ENCODE data around the gene UGT2B10. TPM values are rescaled to one million over a fixed set of nuclear protein-coding genes. Genes with fewer than 3 reads are reported as not detected.
"Not testable (repeated sequence)": the region's sequence is repeated elsewhere in the genome, so short reads cannot be mapped to it uniquely, and the experiment has no call there.

UGT2B10 gene
- total RNA-seq (not detected), polyA plus RNA-seq (not detected)

GRCh38 chr4:68815617-68816409, at the start of gene UGT2B10:
UGT2B10 (plus strand) TSS chr4:68815994; CDS start chr4:68816020, 26 bp downstream.
- CTCF ChIA-PET (ENCODE audit: partially characterized antibody) = not testable (repeated sequence)

GRCh38 chr4:68771836-68772235, 44.0 kb upstream of the UGT2B10 start:
- H3K27me3 Mint-ChIP-seq; DNase-seq; H3K36me3 Mint-ChIP-seq; intact Hi-C loops (cut with micrococcal nuclease); H3K4me3 ChIP-seq (ENCODE audit: low read length in 2 of 2); H3K4me1 ChIP-seq (ENCODE audit: insufficient read depth, low read length); POLR2A ChIA-PET (ENCODE audit: partially characterized antibody); H3K36me3 ChIP-seq (ENCODE audit: insufficient read depth, low read length); H3K27ac ChIP-seq (ENCODE audit: low read depth, low read length); H3K27ac Mint-ChIP-seq; H3K9me3 Mint-ChIP-seq; H3K9me3 ChIP-seq (ENCODE audit: control insufficient read depth in 1 of 2, low read length in 2 of 2); H3K4me1 Mint-ChIP-seq; CTCF ChIA-PET (ENCODE audit: partially characterized antibody); H3K4me3 Mint-ChIP-seq; H3K27me3 ChIP-seq (ENCODE audit: insufficient read depth, low read length): not testable (repeated sequence)

More at GRCh38 chr4:68815617-68816409, at the start of gene UGT2B10:
- H3K4me3 ChIP-seq (ENCODE audit: low read length in 2 of 2); H3K4me3 Mint-ChIP-seq; H3K36me3 Mint-ChIP-seq; intact Hi-C loops (cut with micrococcal nuclease); H3K36me3 ChIP-seq (ENCODE audit: insufficient read depth, low read length); H3K27me3 ChIP-seq (ENCODE audit: insufficient read depth, low read length); H3K4me1 Mint-ChIP-seq; H3K4me1 ChIP-seq (ENCODE audit: insufficient read depth, low read length); POLR2A ChIA-PET (ENCODE audit: partially characterized antibody); DNase-seq; H3K9me3 Mint-ChIP-seq; H3K27ac ChIP-seq (ENCODE audit: low read depth, low read length); H3K9me3 ChIP-seq (ENCODE audit: control insufficient read depth in 1 of 2, low read length in 2 of 2); H3K27ac Mint-ChIP-seq; H3K27me3 Mint-ChIP-seq: not testable (repeated sequence)

GRCh38 chr4:68773699-68774098, 42.1 kb upstream of the UGT2B10 start:
- peaks cover 0 to 6% (median 2%) of the 10 kb centered on the region in 8 donors for H3K9me3 Mint-ChIP-seq
- peaks cover 0 to under 1% of the 10 kb centered on the region in 2 donors for H3K27me3 Mint-ChIP-seq
- POLR2A ChIA-PET (ENCODE audit: partially characterized antibody) = no interaction called here
- Histone ChIP-seq H3K36me3 (ENCODE audit: insufficient read depth, low read length) (no peaks in the 10 kb centered on the region), H3K27ac (ENCODE audit: low read depth, low read length) (no peak overlapping the region), H3K9me3 (ENCODE audit: control insufficient read depth in 1 of 2, low read length in 2 of 2) (no peaks in the 10 kb centered on the region), H3K27me3 (ENCODE audit: insufficient read depth, low read length) (no peaks in the 10 kb centered on the region), H3K4me3 (ENCODE audit: low read length in 2 of 2) (no peak overlapping the region), H3K4me1 (ENCODE audit: insufficient read depth, low read length) (no peaks in the 10 kb centered on the region)
- intact Hi-C loops (cut with micrococcal nuclease) = no loop called here
- no peaks in the 10 kb centered on the region for H3K4me1 Mint-ChIP-seq
- CTCF ChIA-PET (ENCODE audit: partially characterized antibody) = no interaction called here
- H3K27ac Mint-ChIP-seq = no peak overlapping the region
- no peak for DNase-seq
- H3K36me3 Mint-ChIP-seq = no peaks in the 10 kb centered on the region
- no peak overlapping the region for H3K4me3 Mint-ChIP-seq

GRCh38 chr4:68780232-68780631, 35.6 kb upstream of the UGT2B10 start:
- Mint-ChIP-seq H3K4me1 (no peaks in the 10 kb centered on the region), H3K27ac (no peak overlapping the region), H3K4me3 (no peak overlapping the region), H3K9me3 (peaks cover 0 to 40% (median 25%) of the 10 kb centered on the region in 8 donors), H3K27me3 (no peaks in the 10 kb centered on the region), H3K36me3 (no peaks in the 10 kb centered on the region)
- H3K4me1 ChIP-seq (ENCODE audit: insufficient read depth, low read length) = no peaks in the 10 kb centered on the region
- H3K36me3 ChIP-seq (ENCODE audit: insufficient read depth, low read length) = no peaks in the 10 kb centered on the region
- intact Hi-C loops (cut with micrococcal nuclease) = no loop called here
- H3K4me3 ChIP-seq (ENCODE audit: low read length in 2 of 2) = no peak overlapping the region
- no peak for DNase-seq
- H3K27me3 ChIP-seq (ENCODE audit: insufficient read depth, low read length) = no peaks in the 10 kb centered on the region
- H3K9me3 ChIP-seq (ENCODE audit: control insufficient read depth in 1 of 2, low read length in 2 of 2) = no peaks in the 10 kb centered on the region
- CTCF ChIA-PET (ENCODE audit: partially characterized antibody) = no interaction called here
- H3K27ac ChIP-seq (ENCODE audit: low read depth, low read length) = no peak overlapping the region
- POLR2A ChIA-PET (ENCODE audit: partially characterized antibody) = no interaction called here

GRCh38 chr4:68797048-68797447, 18.7 kb upstream of the UGT2B10 start:
- H3K4me1 ChIP-seq (ENCODE audit: insufficient read depth, low read length) = no peaks in the 10 kb centered on the region
- CTCF ChIA-PET (ENCODE audit: partially characterized antibody) = no interaction called here
- H3K36me3 ChIP-seq (ENCODE audit: insufficient read depth, low read length) = no peaks in the 10 kb centered on the region
- no peaks in the 10 kb centered on the region for H3K9me3 ChIP-seq (ENCODE audit: control insufficient read depth in 1 of 2, low read length in 2 of 2)
- H3K27ac ChIP-seq (ENCODE audit: low read depth, low read length) = no peak overlapping the region
- Mint-ChIP-seq H3K4me3 (no peak overlapping the region), H3K4me1 (no peaks in the 10 kb centered on the region), H3K36me3 (no peaks in the 10 kb centered on the region), H3K27ac (no peak overlapping the region), H3K27me3 (no peaks in the 10 kb centered on the region), H3K9me3 (peaks cover 0 to 4% (median 0%) of the 10 kb centered on the region in 8 donors)
- H3K27me3 ChIP-seq (ENCODE audit: insufficient read depth, low read length) = no peaks in the 10 kb centered on the region
- POLR2A ChIA-PET (ENCODE audit: partially characterized antibody) = no interaction called here
- intact Hi-C loops (cut with micrococcal nuclease) = no loop called here
- DNase-seq = no peak
- H3K4me3 ChIP-seq (ENCODE audit: low read length in 2 of 2) = no peak overlapping the region

GRCh38 chr4:68797618-68798017, 18.2 kb upstream of the UGT2B10 start:
- Histone ChIP-seq H3K36me3 (ENCODE audit: insufficient read depth, low read length) (no peaks in the 10 kb centered on the region), H3K9me3 (ENCODE audit: control insufficient read depth in 1 of 2, low read length in 2 of 2) (no peaks in the 10 kb centered on the region), H3K27me3 (ENCODE audit: insufficient read depth, low read length) (no peaks in the 10 kb centered on the region), H3K4me1 (ENCODE audit: insufficient read depth, low read length) (no peaks in the 10 kb centered on the region), H3K4me3 (ENCODE audit: low read length in 2 of 2) (no peak overlapping the region), H3K27ac (ENCODE audit: low read depth, low read length) (no peak overlapping the region)
- no peak for DNase-seq
- H3K4me3 Mint-ChIP-seq = no peak overlapping the region
- H3K4me1 Mint-ChIP-seq = no peaks in the 10 kb centered on the region
- no peak overlapping the region for H3K27ac Mint-ChIP-seq
- H3K9me3 Mint-ChIP-seq = peaks cover 0 to 2% (median 0%) of the 10 kb centered on the region in 8 donors
- intact Hi-C loops (cut with micrococcal nuclease) = no loop called here
- H3K36me3 Mint-ChIP-seq = no peaks in the 10 kb centered on the region
- no peaks in the 10 kb centered on the region for H3K27me3 Mint-ChIP-seq
- CTCF ChIA-PET (ENCODE audit: partially characterized antibody) = no interaction called here
- POLR2A ChIA-PET (ENCODE audit: partially characterized antibody) = no interaction called here

GRCh38 chr4:68803013-68803412, 12.8 kb upstream of the UGT2B10 start:
- Histone ChIP-seq H3K4me3 (ENCODE audit: low read length in 2 of 2) (no peak overlapping the region), H3K4me1 (ENCODE audit: insufficient read depth, low read length) (no peaks in the 10 kb centered on the region), H3K9me3 (ENCODE audit: control insufficient read depth in 1 of 2, low read length in 2 of 2) (no peaks in the 10 kb centered on the region), H3K36me3 (ENCODE audit: insufficient read depth, low read length) (no peaks in the 10 kb centered on the region), H3K27ac (ENCODE audit: low read depth, low read length) (no peak overlapping the region), H3K27me3 (ENCODE audit: insufficient read depth, low read length) (no peaks in the 10 kb centered on the region)
- DNase-seq = no peak
- intact Hi-C loops (cut with micrococcal nuclease) = no loop called here
- Mint-ChIP-seq H3K9me3 (peaks cover 0 to 6% (median 0%) of the 10 kb centered on the region in 8 donors), H3K4me3 (no peak overlapping the region), H3K27ac (no peak overlapping the region), H3K4me1 (no peaks in the 10 kb centered on the region), H3K27me3 (no peaks in the 10 kb centered on the region), H3K36me3 (no peaks in the 10 kb centered on the region)
- ChIA-PET CTCF (ENCODE audit: partially characterized antibody) (no interaction called here), POLR2A (ENCODE audit: partially characterized antibody) (no interaction called here)
